Thoracic aorta (tissue), 2 donors: ENCODE results near the gene PLEKHG3. TPM values are rescaled to one million over a fixed set of nuclear protein-coding genes. Genes with fewer than 3 reads are reported as not detected.

Source experiments
- ATAC-seq: fragments of 150-250 bp; one replicate; pipeline ENCODE4 v1.8.0; 2017; ENCODE audit warnings: low read depth; ENCODE audit not compliant: insufficient number of reproducible peaks, low FRiP score
- DNase-seq: peaks from one replicate; pipeline ENCODE4 v3.0.0-alpha.2; 2020; ENCODE audit warnings: low spot score
- H3K27ac ChIP-seq, 2 donors: fragments of 200-600 bp; sonication (generic); 1 replicate in 1 of 2; 2 replicates in 1 of 2; pipeline ENCODE4 v1.5.1; 2016; ENCODE audit warnings: mild to moderate bottlenecking in 2 of 2, moderate library complexity in 2 of 2
- H3K27me3 ChIP-seq: fragments of 200-600 bp; sonication (generic); replicated peaks from 2 replicates; pipeline ENCODE4 v1.6.0; 2016; ENCODE audit warnings: mild to moderate bottlenecking; ENCODE audit not compliant: insufficient read depth
- H3K36me3 ChIP-seq: fragments of 200-600 bp; sonication (generic); one replicate; pipeline ENCODE4 v1.5.1; 2016
- H3K4me1 ChIP-seq, 2 donors: fragments of 200-600 bp; sonication (generic); 1 replicate in 1 of 2; 2 replicates in 1 of 2; pipeline versions ENCODE4 v1.5.1 to v1.6.0; 2016; ENCODE audit warnings: low read depth in 2 of 2, mild to moderate bottlenecking in 1 of 2; ENCODE audit not compliant: control insufficient read depth in 1 of 2
- H3K4me3 ChIP-seq: fragments of 200-600 bp; sonication (generic); 2 replicates; pipeline ENCODE4 v1.5.1; 2016; ENCODE audit warnings: mild to moderate bottlenecking
- H3K9me3 ChIP-seq: fragments of 200-600 bp; sonication (generic); 2 replicates; pipeline ENCODE4 v1.5.1; 2016
- CTCF ChIP-seq: fragments of 200-600 bp; sonication (generic); IDR thresholded peaks from one replicate; pipeline ENCODE4 v1.5.1; 2019; ENCODE audit warnings: antibody characterized with exemption
- total RNA-seq, 2 donors: library from RNA; depleted of rRNA; stranded (reverse); fragments of >200 nt; gene quantifications; one replicate each; pipeline versions ENCODE4 v1.1.0 to v1.2.3, GENCODE V29; 2016

The PLEKHG3 gene
- total RNA-seq, 2 donors from 2014 or later: 63.2 to 71.5 TPM

- Histone ChIP-seq H3K27me3 (no peaks in the 10 kb centered on the region), H3K36me3 (peaks cover 77% of the 10 kb centered on the region), H3K4me1 (peaks cover 15 to 49% of the 10 kb centered on the region in 2 donors), H3K27ac (peak overlapping the region; percentile 35 to 66), H3K9me3 (no peaks in the 10 kb centered on the region), H3K4me3 (no peak overlapping the region)
- TF ChIP-seq CTCF: no peak
- ATAC-seq: no peak
- DNase-seq: no peak
These were observed 28.4 kb downstream of the PLEKHG3 start for GRCh38 chr14:64732536-64733120.

GRCh38 chr14:64733321-64733720, 29.1 kb downstream of the PLEKHG3 start:
- Histone ChIP-seq H3K27me3 (no peaks in the 10 kb centered on the region), H3K4me1 (peaks cover 11 to 49% of the 10 kb centered on the region in 2 donors), H3K36me3 (peaks cover 74% of the 10 kb centered on the region), H3K4me3 (no peak overlapping the region), H3K9me3 (no peaks in the 10 kb centered on the region), H3K27ac (peak overlapping the region; percentile 35 to 66)
- DNase-seq (no peak), ATAC-seq (no peak)
- no peak for TF ChIP-seq CTCF

DNA sequence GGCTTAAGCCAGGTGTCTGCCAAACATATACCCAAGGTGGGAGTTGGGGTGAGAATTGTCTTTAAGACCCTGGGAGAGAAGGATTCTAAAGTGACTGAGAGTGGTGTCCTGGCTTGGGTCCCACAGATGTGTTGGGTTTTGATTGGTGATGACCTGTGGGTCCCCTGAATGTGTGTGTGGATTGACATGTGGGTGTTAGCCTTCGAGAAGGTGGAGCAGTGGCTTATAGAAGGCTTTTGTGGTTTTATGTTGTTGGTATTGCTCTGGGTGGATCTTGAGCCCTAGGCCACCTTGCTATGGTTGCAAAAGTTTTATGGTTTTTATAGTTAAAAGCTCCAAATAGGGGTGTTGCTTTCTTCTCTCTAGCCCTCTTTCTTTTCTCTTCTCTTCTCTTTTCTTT, 29.7 kb downstream of the PLEKHG3 start:
- Histone ChIP-seq H3K36me3 (peaks cover 74% of the 10 kb centered on the region), H3K27me3 (no peaks in the 10 kb centered on the region), H3K4me3 (no peak overlapping the region), H3K27ac (peak overlapping the region; percentile 35 to 66), H3K4me1 (peaks cover 11 to 54% of the 10 kb centered on the region in 2 donors), H3K9me3 (no peaks in the 10 kb centered on the region)
- ATAC-seq: no peak
- no peak for TF ChIP-seq CTCF
- no peak for DNase-seq

DNA sequence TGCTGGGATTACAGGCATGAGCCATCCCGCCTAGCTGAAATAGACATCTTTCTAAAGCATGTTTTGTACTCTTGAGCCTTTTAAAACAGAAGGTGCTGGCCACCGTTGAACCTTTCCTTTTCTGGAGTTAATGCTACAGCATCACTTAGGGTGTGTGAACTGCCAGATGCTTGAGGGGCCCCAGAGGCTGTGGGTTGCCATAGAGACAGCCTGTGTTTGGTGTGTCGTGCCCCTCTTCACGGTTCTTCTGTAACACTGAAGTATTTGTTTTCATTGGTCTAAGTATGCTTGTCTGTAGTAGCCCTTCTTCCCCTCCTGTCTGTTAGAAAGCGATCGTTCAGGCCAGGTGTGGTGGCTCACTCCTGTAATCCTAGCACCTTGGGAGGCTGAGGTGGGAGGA, 30.8 kb downstream of the PLEKHG3 start:
- ATAC-seq (no peak), DNase-seq (no peak)
- Histone ChIP-seq H3K27me3 (no peaks in the 10 kb centered on the region), H3K4me1 (peaks cover 11 to 54% of the 10 kb centered on the region in 2 donors), H3K9me3 (no peaks in the 10 kb centered on the region), H3K4me3 (no peak overlapping the region), H3K36me3 (peaks cover 74% of the 10 kb centered on the region), H3K27ac (peak overlapping the region; percentile 19 to 37)
- no peak for TF ChIP-seq CTCF

GRCh38 chr14:64736271-64737169, 32.3 kb downstream of the PLEKHG3 start:
- no peak for DNase-seq

More at GRCh38 chr14:64736271-64737169, 32.3 kb downstream of the PLEKHG3 start:
- Histone ChIP-seq H3K27ac (peak overlapping the region; percentile 46 to 55), H3K27me3 (no peaks in the 10 kb centered on the region), H3K36me3 (peaks cover 73% of the 10 kb centered on the region), H3K9me3 (no peaks in the 10 kb centered on the region), H3K4me3 (no peak overlapping the region), H3K4me1 (peaks cover 11 to 54% of the 10 kb centered on the region in 2 donors)
- no peak for ATAC-seq
- TF ChIP-seq CTCF: no peak
